GM10847 (cell line): Measurements from ENCODE around the gene SOX8.

Experiments used
- POLR2A ChIP-seq: IDR thresholded peaks from 2 replicates; pipeline ENCODE4 v1.6.1; 2011; ENCODE audit not compliant: insufficient read length; ENCODE audit errors: extremely low read depth

SOX8 gene

DNA sequence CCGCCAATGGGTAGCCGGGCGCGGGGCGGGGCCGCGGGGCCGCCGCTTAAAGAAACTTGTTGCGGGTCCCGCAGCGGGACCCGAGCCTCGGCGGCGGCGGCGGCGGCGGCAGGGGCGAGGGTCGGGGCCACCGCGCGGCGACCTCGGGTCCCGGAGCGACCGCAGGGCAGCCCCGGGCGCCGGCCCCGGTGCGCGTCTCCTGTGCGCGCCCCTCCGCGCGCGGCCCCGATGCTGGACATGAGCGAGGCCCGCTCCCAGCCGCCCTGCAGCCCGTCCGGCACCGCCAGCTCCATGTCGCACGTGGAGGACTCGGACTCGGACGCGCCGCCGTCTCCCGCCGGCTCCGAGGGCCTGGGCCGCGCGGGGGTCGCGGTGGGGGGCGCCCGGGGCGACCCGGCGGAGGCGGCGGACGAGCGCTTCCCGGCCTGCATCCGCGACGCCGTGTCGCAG, at the start of gene SOX8:
Gene SOX8 (plus strand): TSS at position 76 of the 450 bp plus-strand sequence. CDS start 153 bp downstream, at position 229.
- TF ChIP-seq POLR2A, result no peak

DNA sequence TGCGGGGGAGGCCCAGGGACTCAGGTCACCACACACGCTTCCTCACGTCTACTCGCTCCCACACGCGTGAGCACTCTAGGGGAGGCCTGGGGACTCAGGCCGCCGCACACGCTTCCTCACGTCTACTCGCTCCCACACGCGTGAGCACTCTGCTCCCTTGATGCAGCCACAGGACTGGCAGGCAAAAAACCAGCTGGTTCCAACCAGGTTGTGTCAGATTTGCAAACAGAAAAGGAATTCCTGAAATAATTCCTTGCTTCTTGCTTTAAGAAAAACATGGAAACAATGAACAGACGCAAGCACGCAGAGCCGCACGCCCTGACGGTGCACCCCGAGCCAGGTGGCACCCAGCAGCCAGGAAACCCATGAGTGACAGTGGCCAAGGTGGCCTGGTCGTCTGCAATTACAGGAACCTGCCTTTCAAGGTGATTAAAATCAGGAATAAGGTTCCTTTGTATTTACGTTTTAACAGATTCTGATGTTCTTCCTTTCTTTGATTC, 48.7 kb upstream of the SOX8 start:
- no peak for TF ChIP-seq POLR2A

- no peak for TF ChIP-seq POLR2A
Measured at GRCh38 chr16:933581-933980, 48.0 kb upstream of the SOX8 start.

DNA sequence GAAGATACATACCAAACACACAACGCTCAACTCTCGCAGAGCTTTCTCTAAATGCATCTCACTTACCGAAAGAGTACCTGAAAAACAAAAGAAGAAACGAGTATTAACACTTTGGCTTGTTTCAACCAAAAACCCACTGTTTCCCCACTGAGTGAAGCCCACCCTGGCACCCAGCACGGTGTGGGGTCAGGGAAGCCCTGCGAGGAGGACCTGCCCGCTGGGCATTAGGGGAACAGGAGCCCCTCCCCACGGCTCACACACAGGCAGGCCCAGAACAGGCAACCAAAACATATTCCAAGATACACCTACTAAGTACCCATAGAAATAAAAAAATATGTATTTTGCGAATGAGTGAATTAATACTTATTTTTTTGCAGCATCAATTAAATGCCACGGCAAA, 47.4 kb upstream of the SOX8 start:
- TF ChIP-seq POLR2A, result no peak

DNA sequence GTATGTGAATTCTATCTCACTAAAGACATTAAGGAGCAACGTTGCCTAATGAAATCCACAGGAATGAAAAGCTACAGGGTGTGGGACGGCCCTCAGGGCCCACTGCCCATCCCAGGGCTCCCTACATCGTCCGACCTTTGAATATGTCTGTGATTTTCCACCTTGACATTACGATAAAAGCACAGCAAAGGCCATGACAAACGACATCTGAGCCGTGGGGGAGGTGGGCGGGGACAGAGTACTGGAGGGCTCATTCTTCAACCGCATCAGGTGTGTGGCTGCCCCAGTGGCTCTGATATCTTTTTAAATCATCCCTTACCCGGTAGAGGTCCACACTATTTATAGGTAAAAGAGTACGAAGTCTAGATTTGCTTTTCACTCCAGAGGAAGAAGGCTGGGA, 45.9 kb upstream of the SOX8 start:
- no peak for TF ChIP-seq POLR2A

DNA sequence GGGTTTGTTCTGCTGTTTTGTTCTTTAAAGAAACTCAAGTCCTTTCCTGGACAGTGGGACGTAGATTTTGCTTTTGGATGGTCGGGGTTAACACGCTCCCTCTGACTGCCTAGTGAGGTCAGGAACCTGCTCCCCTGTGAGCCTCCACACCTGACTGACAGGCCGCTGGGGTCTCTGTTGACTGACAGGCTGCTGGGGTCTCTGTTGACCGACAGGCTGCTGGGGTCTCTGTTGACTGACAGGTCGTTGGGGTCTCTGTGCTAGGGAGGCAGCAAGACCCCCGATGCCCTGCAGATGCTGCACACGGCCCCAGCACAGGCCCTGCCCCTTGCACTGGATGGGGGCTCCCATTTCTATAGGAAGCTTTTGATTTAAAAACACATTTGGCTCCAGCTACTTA, 44.3 kb upstream of the SOX8 start:
- no peak for TF ChIP-seq POLR2A

GRCh38 chr16:937723-938122, 43.8 kb upstream of the SOX8 start:
- TF ChIP-seq POLR2A, result no peak

- TF ChIP-seq POLR2A, result no peak
Measured at GRCh38 chr16:938136-938535, 43.4 kb upstream of the SOX8 start.

DNA sequence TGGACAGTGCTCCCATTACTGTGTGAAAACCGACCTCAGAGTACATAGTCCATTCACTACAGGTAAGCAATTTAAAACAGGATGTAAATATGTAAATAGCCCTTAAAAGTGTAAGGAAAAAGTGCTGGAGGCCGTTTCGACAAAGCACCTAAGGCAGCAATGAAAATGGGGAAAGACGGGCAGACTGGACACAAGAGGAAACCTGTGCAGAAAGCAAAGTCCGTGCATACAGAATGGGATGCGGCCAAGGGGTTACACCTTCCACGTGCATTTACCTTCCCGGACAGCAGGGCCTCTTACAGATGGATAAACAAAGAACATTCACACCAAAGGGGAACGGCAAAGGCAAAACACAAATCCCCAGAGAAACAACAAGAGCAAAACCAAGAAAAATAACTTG, 42.8 kb upstream of the SOX8 start:
- TF ChIP-seq POLR2A, result no peak

GRCh38 chr16:939311-939710, 42.3 kb upstream of the SOX8 start:
- TF ChIP-seq POLR2A, result no peak

GRCh38 chr16:939941-940340, 41.6 kb upstream of the SOX8 start:
- TF ChIP-seq POLR2A, result no peak

DNA sequence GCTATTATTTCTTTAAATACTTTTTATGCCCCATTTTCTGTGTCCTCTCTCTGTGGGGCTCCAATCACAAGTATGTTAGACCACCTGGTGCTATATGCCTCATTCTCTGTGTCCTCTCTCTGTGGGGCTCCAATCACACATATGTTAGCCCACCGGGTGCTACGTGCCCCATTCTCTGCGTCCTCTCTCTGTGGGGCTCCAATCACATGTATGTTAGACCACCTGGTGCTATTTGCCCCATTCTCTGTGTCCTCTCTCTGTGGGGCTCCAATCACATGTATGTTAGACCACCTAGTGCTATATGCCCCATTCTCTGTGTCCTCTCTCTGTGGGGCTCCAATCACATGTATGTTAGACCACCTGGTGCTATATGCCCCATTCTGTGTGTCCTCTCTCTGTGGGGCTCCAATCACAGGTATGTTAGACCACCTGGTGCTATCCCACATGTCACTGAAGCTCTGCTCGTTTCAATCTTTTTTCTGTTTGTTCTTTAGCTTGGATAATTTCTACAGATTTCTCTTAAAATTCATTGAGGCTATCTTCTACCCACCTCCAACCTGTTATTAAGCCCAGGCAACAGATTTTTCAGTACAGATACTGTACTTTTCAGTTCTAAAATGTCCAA, 39.0 kb upstream of the SOX8 start:
- TF ChIP-seq POLR2A, result no peak

GRCh38 chr16:943971-944370, 37.6 kb upstream of the SOX8 start:
- no peak for TF ChIP-seq POLR2A

GRCh38 chr16:945271-946047, 36.1 kb upstream of the SOX8 start:
- TF ChIP-seq POLR2A, result no peak

DNA sequence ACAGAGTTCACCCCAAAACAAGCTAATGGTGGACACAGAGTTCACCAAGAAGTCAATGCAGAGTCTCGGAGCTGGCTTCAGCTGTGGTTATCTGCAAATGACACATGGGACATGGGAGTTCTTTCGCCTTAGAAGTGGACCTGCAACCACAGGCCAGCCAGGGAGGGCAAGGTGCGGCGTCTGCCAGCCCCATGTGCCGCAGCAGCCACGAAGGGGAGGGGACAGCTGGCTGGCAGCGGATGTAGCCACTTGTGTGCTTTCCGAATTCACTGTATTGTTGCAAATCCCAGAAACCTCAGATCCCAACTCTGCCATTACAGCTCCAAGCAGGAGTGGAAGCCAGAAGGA, 35.5 kb upstream of the SOX8 start:
- no peak for TF ChIP-seq POLR2A

- TF ChIP-seq POLR2A, result no peak
Measured at GRCh38 chr16:947255-947921, 34.2 kb upstream of the SOX8 start.
